SK-N-SH treated with all-trans-retinoic acid at 6 μM for 48 hours (cell line): ENCODE results near the gene CRMP1.

Experiments used
- GLIS3 ChIP-seq: fragments of 250-450 bp; sonication (Bioruptor Pico); IDR thresholded peaks from 2 replicates; pipeline ENCODE4 v1.5.0; 2020; ENCODE audit warnings: mild to moderate bottlenecking, moderate library complexity
- POU6F1 ChIP-seq: fragments of 250-450 bp; sonication (Bioruptor Pico); IDR thresholded peaks from 2 replicates; pipeline ENCODE4 v1.8.0; 2021; ENCODE audit warnings: low read depth, mild to moderate bottlenecking, moderate library complexity, borderline replicate concordance
- PPARA ChIP-seq: fragments of 250-450 bp; sonication (Bioruptor Pico); IDR thresholded peaks from 2 replicates; pipeline ENCODE4 v1.5.0; 2020; ENCODE audit warnings: mild to moderate bottlenecking, borderline replicate concordance
- ZFP30 ChIP-seq: fragments of 450-650 bp; formaldehyde crosslinking; IDR thresholded peaks from 2 replicates; pipeline ENCODE4 v1.5.0; 2022; ENCODE audit warnings: mild to moderate bottlenecking, moderate library complexity
- ZNF70 ChIP-seq: fragments of 450-650 bp; formaldehyde crosslinking; IDR thresholded peaks from 2 replicates; pipeline ENCODE4 v1.5.0; 2020; ENCODE audit warnings: mild to moderate bottlenecking, moderate library complexity

- no peak for TF ChIP-seq ZNF70 (CRISPR knock-in tag)
- no peak for TF ChIP-seq POU6F1 (CRISPR knock-in tag)
- TF ChIP-seq GLIS3 (CRISPR knock-in tag), result no peak
- no peak for TF ChIP-seq ZFP30
- no peak for TF ChIP-seq PPARA
Measured at GRCh38 chr4:5816851-5817375, 76.0 kb downstream of the CRMP1 start.
